SH-SY5Y (cell line): ENCODE data around the gene PRR5.

Experiments used
- GATA2 ChIP-seq: IDR thresholded peaks from 2 replicates; pipeline ENCODE4 v1.6.1; 2011; ENCODE audit warnings: mild to moderate bottlenecking, low read depth, low read length
- GATA3 ChIP-seq: IDR thresholded peaks from 2 replicates; pipeline ENCODE4 v1.6.1; 2011; ENCODE audit warnings: low read depth, mild to moderate bottlenecking, low read length, moderate library complexity

- TF ChIP-seq GATA2 (no peak), GATA3 (no peak)
Observed at GRCh38 chr22:44728761-44729324, 26.8 kb downstream of the PRR5 start.
